IMR-90 (cell line): Measurements from ENCODE around the gene SYT2.

Source experiments
- BHLHE40 ChIP-seq: fragments of 150-350 bp; IDR thresholded peaks from 2 replicates; pipeline ENCODE4 v1.6.1; 2016; ENCODE audit warnings: mild to moderate bottlenecking, low read depth, low read length
- CEBPB ChIP-seq: IDR thresholded peaks from 2 replicates; pipeline ENCODE4 v1.6.1; 2012; ENCODE audit warnings: low read depth, low read length, improper control_type of control experiment
- CHD1 ChIP-seq: IDR thresholded peaks from 2 replicates; pipeline ENCODE4 v1.6.1; 2012; ENCODE audit warnings: low read depth, low read length, improper control_type of control experiment
- CTCF ChIP-seq: conservative IDR thresholded peaks from 2 replicates; pipeline ENCODE4 v1.5.1; 2012; ENCODE audit warnings: mild to moderate bottlenecking, low read depth, low read length, improper control_type of control experiment
- MAFK ChIP-seq: IDR thresholded peaks from 2 replicates; pipeline ENCODE4 v1.6.1; 2012; ENCODE audit warnings: low read depth, low read length, improper control_type of control experiment
- MAZ ChIP-seq: IDR thresholded peaks from 2 replicates; pipeline ENCODE4 v1.6.1; 2012; ENCODE audit warnings: low read depth, mild to moderate bottlenecking, low read length, improper control_type of control experiment, moderate library complexity, borderline replicate concordance
- MXI1 ChIP-seq: IDR thresholded peaks from 2 replicates; pipeline ENCODE4 v1.6.1; 2012; ENCODE audit warnings: low read depth, mild to moderate bottlenecking, low read length, moderate library complexity, borderline replicate concordance
- POLR2A ChIP-seq: IDR thresholded peaks from 2 replicates; pipeline ENCODE4 v1.6.1; 2012; ENCODE audit warnings: mild to moderate bottlenecking, low read depth, low read length
- RAD21 ChIP-seq: IDR thresholded peaks from 2 replicates; pipeline ENCODE4 v1.6.1; 2012; ENCODE audit warnings: low read length, improper control_type of control experiment
- RCOR1 ChIP-seq: IDR thresholded peaks from 2 replicates; pipeline ENCODE4 v1.6.1; 2012; ENCODE audit warnings: mild to moderate bottlenecking, low read length, improper control_type of control experiment; ENCODE audit not compliant: insufficient replicate concordance
- RFX5 ChIP-seq: IDR thresholded peaks from 2 replicates; pipeline ENCODE4 v1.8.0; 2012; ENCODE audit warnings: low read depth, mild to moderate bottlenecking, low read length, moderate library complexity
- SMC3 ChIP-seq: fragments of 150-350 bp; IDR thresholded peaks from 2 replicates; pipeline ENCODE4 v1.6.1; 2016; ENCODE audit warnings: low read depth, mild to moderate bottlenecking, antibody characterized with exemption, low read length, moderate library complexity
- TF ChIP-seq, protein P1 (sequence below): fragments of 150-350 bp; IDR thresholded peaks from 2 replicates; pipeline ENCODE4 v1.6.1; 2017; ENCODE audit warnings: mild to moderate bottlenecking, antibody characterized with exemption, low read length, low read depth

GRCh38 chr1:202701200-202701599, 9.1 kb downstream of the SYT2 start:
- TF ChIP-seq CTCF = no peak
- TF ChIP-seq POLR2A = no peak
- no peak for TF ChIP-seq RAD21
- TF ChIP-seq MAFK = no peak
- no peak for TF ChIP-seq RFX5
- TF ChIP-seq RCOR1 = no peak
- no peak for TF ChIP-seq SMC3
- TF ChIP-seq MAZ = no peak
- TF ChIP-seq CEBPB = 0 out of 2 replicates have a peak, but pooled peaks have one; percentile 27
- TF ChIP-seq BHLHE40 = no peak
- no peak for TF ChIP-seq CHD1
- no peak for TF ChIP-seq MXI1
- TF ChIP-seq, protein P1, sequence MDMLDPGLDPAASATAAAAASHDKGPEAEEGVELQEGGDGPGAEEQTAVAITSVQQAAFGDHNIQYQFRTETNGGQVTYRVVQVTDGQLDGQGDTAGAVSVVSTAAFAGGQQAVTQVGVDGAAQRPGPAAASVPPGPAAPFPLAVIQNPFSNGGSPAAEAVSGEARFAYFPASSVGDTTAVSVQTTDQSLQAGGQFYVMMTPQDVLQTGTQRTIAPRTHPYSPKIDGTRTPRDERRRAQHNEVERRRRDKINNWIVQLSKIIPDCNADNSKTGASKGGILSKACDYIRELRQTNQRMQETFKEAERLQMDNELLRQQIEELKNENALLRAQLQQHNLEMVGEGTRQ = no peak
